ENCODE data around the gene CD164L2.
A peak's percentile ranks its signal among the peaks of the same experiment; 100 is the strongest.

CD164L2 gene

GRCh38 chr1:27365372-27366112, 17.6 kb downstream of the CD164L2 start:
- H3K27me3 ChIP-seq (ENCODE audit: low read depth, low read length) = no peaks in the 10 kb centered on the region
- H3K9me3 ChIP-seq (ENCODE audit: insufficient read depth, low read length) = no peaks in the 10 kb centered on the region
- H3K9ac ChIP-seq (ENCODE audit: low read length) = peak overlapping the region; percentile 73
- H4K20me1 ChIP-seq (ENCODE audit: insufficient read depth, low read length) = no peaks in the 10 kb centered on the region
- H3K4me3 ChIP-seq (ENCODE audit: low read length) = peak overlapping the region; percentile 96
- H3K36me3 ChIP-seq (replicated peaks; ENCODE audit: low read depth, low read length) = no peaks in the 10 kb centered on the region
- peak overlapping the region; percentile 56; the same call in 1 of the 2 replicates for H2AFZ ChIP-seq (ENCODE audit: low read depth, low read length)
- TF ChIP-seq EZH2phosphoT487 (IDR thresholded peaks at IDR 0.05; ENCODE audit: low read depth) (no peak), CTCF (IDR thresholded peaks at IDR 0.05; ENCODE audit: low read depth, low read length) (no peak)
- peak overlapping the region; percentile 96 for H3K4me2 ChIP-seq (ENCODE audit: low read length)
- H3K27ac ChIP-seq (ENCODE audit: low read length) = peak overlapping the region; percentile 12; the same call in 1 of the 2 replicates
- no peaks in the 10 kb centered on the region for H3K79me2 ChIP-seq (ENCODE audit: low read length)
- H3K4me1 ChIP-seq (ENCODE audit: low read length) = peaks cover 24% of the 10 kb centered on the region

GRCh38 chr1:27364696-27365371, 18.3 kb downstream of the CD164L2 start:
- H3K79me2 ChIP-seq (ENCODE audit: low read length) = no peaks in the 10 kb centered on the region
- no peak overlapping the region for H3K27ac ChIP-seq (ENCODE audit: low read length)
- H3K4me3 ChIP-seq (ENCODE audit: low read length) = peak overlapping the region; percentile 96
- peaks cover 23% of the 10 kb centered on the region for H3K4me1 ChIP-seq (ENCODE audit: low read length)
- peak overlapping the region; percentile 56; the same call in 1 of the 2 replicates for H2AFZ ChIP-seq (ENCODE audit: low read depth, low read length)
- no peaks in the 10 kb centered on the region for H3K9me3 ChIP-seq (ENCODE audit: insufficient read depth, low read length)
- H3K9ac ChIP-seq (ENCODE audit: low read length) = peak overlapping the region; percentile 28; the same call in 1 of the 2 replicates
- no peaks in the 10 kb centered on the region for H4K20me1 ChIP-seq (ENCODE audit: insufficient read depth, low read length)
- TF ChIP-seq CTCF (IDR thresholded peaks at IDR 0.05; ENCODE audit: low read depth, low read length) = no peak
- no peak for TF ChIP-seq EZH2phosphoT487 (IDR thresholded peaks at IDR 0.05; ENCODE audit: low read depth)
- peak overlapping the region; percentile 96 for H3K4me2 ChIP-seq (ENCODE audit: low read length)
- peaks cover 2% of the 10 kb centered on the region; the same call in 1 of the 2 replicates for H3K27me3 ChIP-seq (ENCODE audit: low read depth, low read length)
- H3K36me3 ChIP-seq (replicated peaks; ENCODE audit: low read depth, low read length) = no peaks in the 10 kb centered on the region

GRCh38 chr1:27363766-27364695, 19.1 kb downstream of the CD164L2 start:
- Histone ChIP-seq H3K27ac (ENCODE audit: low read length) (no peak overlapping the region), H3K9me3 (ENCODE audit: insufficient read depth, low read length) (no peaks in the 10 kb centered on the region), H4K20me1 (ENCODE audit: insufficient read depth, low read length) (no peaks in the 10 kb centered on the region), H3K4me2 (ENCODE audit: low read length) (no peak overlapping the region), H3K4me3 (ENCODE audit: low read length) (no peak overlapping the region), H3K4me1 (ENCODE audit: low read length) (peaks cover 18% of the 10 kb centered on the region), H3K36me3 (replicated peaks; ENCODE audit: low read depth, low read length) (no peaks in the 10 kb centered on the region), H3K9ac (ENCODE audit: low read length) (no peak overlapping the region), H3K79me2 (ENCODE audit: low read length) (no peaks in the 10 kb centered on the region), H3K27me3 (ENCODE audit: low read depth, low read length) (peaks cover 6% of the 10 kb centered on the region; the same call in 1 of the 2 replicates), H2AFZ (ENCODE audit: low read depth, low read length) (no peak overlapping the region)
- no peak for TF ChIP-seq CTCF (IDR thresholded peaks at IDR 0.05; ENCODE audit: low read depth, low read length)
- no peak for TF ChIP-seq EZH2phosphoT487 (IDR thresholded peaks at IDR 0.05; ENCODE audit: low read depth)
